HepG2 (cell line): ENCODE results near the gene RHBDD3. TPM values are rescaled to one million over a fixed set of nuclear protein-coding genes. Genes with fewer than 3 reads are reported as not detected.

ENCODE experiments used
- ARHGAP35 ChIP-seq: sonication (generic); formaldehyde crosslinking; IDR thresholded peaks from 2 replicates; pipeline ENCODE4 v1.9.0; 2022; ENCODE audit warnings: mild to moderate bottlenecking, inconsistent platforms, moderate library complexity, missing genetic modification reagents, borderline replicate concordance
- ATF7 ChIP-seq, 2 experiments: fragments of 450-650 bp in 1 of 2; sonication (generic) in 1 of 2; formaldehyde crosslinking in 1 of 2; IDR thresholded peaks; 2 replicates each; pipeline versions ENCODE4 v1.4.0 to v1.6.1; 2016 to 2020; ENCODE audit warnings: antibody characterized with exemption in 1 of 2, mild to moderate bottlenecking in 1 of 2, missing genetic modification reagents in 1 of 2
- CBX5 ChIP-seq: sonication (generic); formaldehyde crosslinking; IDR thresholded peaks from 2 replicates; pipeline ENCODE4 v1.4.0; 2020; ENCODE audit warnings: missing genetic modification reagents, borderline replicate concordance
- EEA1 ChIP-seq: sonication (generic); formaldehyde crosslinking; IDR thresholded peaks from 2 replicates; pipeline ENCODE4 v1.5.1; 2020; ENCODE audit warnings: mild to moderate bottlenecking, missing genetic modification reagents, borderline replicate concordance
- FIP1L1 ChIP-seq: fragments of 200-400 bp; formaldehyde crosslinking; IDR thresholded peaks from 2 replicates; pipeline ENCODE4 v1.6.1; 2018; ENCODE audit warnings: low read depth, mild to moderate bottlenecking, low read length, moderate library complexity, borderline replicate concordance; ENCODE audit not compliant: insufficient read depth
- GMEB2 ChIP-seq: IDR thresholded peaks from 2 replicates; pipeline ENCODE4 v1.6.1; 2016; ENCODE audit warnings: missing biosample characterization, missing genetic modification reagents, low read depth
- GTF2F1 ChIP-seq: fragments of 150-350 bp; IDR thresholded peaks from 2 replicates; pipeline ENCODE4 v1.6.1; 2014; ENCODE audit warnings: low read length
- HNRNPL ChIP-seq: fragments of 200-400 bp; formaldehyde crosslinking; IDR thresholded peaks from 2 replicates; pipeline ENCODE4 v1.6.1; 2017; ENCODE audit warnings: mild to moderate bottlenecking, low read depth, low read length
- KDM2A ChIP-seq: sonication (generic); formaldehyde crosslinking; IDR thresholded peaks from 2 replicates; pipeline ENCODE4 v1.4.0; 2020; ENCODE audit warnings: low read depth, missing genetic modification reagents, borderline replicate concordance
- KLF13 ChIP-seq: sonication (generic); formaldehyde crosslinking; IDR thresholded peaks from 2 replicates; pipeline ENCODE4 v1.4.0; 2020; ENCODE audit warnings: mild to moderate bottlenecking, missing genetic modification reagents
- MBD4 ChIP-seq: IDR thresholded peaks from 2 replicates; pipeline ENCODE4 v1.6.1; 2012; ENCODE audit warnings: low read length, inconsistent platforms, borderline replicate concordance
- MXD1 ChIP-seq: sonication (generic); formaldehyde crosslinking; IDR thresholded peaks from 2 replicates; pipeline ENCODE4 v1.4.0; 2020; ENCODE audit warnings: mild to moderate bottlenecking, missing genetic modification reagents
- POLR2A ChIP-seq, 2 experiments: IDR thresholded peaks; 2 replicates each; pipeline ENCODE4 v1.6.1; 2011; ENCODE audit warnings: low read depth in 2 of 2, low read length in 2 of 2, mild to moderate bottlenecking in 1 of 2, moderate library complexity in 1 of 2; ENCODE audit not compliant: insufficient read depth in 1 of 2
- POLR2AphosphoS2 ChIP-seq: IDR thresholded peaks from 2 replicates; pipeline ENCODE4 v1.6.1; 2011; ENCODE audit warnings: low read depth, low read length, improper control_type of control experiment
- RBFOX2 ChIP-seq: fragments of 200-400 bp; formaldehyde crosslinking; IDR thresholded peaks from 2 replicates; pipeline ENCODE4 v1.6.1; 2017; ENCODE audit warnings: low read depth, mild to moderate bottlenecking, low read length
- RFX3 ChIP-seq: IDR thresholded peaks from 2 replicates; pipeline ENCODE4 v1.6.1; 2016; ENCODE audit warnings: missing biosample characterization, missing genetic modification reagents
- SMYD3 ChIP-seq: sonication (generic); formaldehyde crosslinking; IDR thresholded peaks from 2 replicates; pipeline ENCODE4 v1.8.1; 2023; ENCODE audit warnings: mild to moderate bottlenecking, missing genetic modification reagents
- SP140L ChIP-seq: sonication (generic); formaldehyde crosslinking; IDR thresholded peaks from 2 replicates; pipeline ENCODE4 v1.4.0; 2020; ENCODE audit warnings: missing genetic modification reagents, borderline replicate concordance
- ZNF235 ChIP-seq: sonication (generic); formaldehyde crosslinking; IDR thresholded peaks from 2 replicates; pipeline ENCODE4 v1.8.1; 2023; ENCODE audit warnings: mild to moderate bottlenecking, missing genetic modification reagents, borderline replicate concordance
- ZNF3 ChIP-seq: IDR thresholded peaks from 2 replicates; pipeline ENCODE4 v1.7.0; 2017; ENCODE audit warnings: inconsistent platforms
- ZNF343 ChIP-seq: sonication (generic); formaldehyde crosslinking; IDR thresholded peaks from 2 replicates; pipeline ENCODE4 v1.4.0; 2020; ENCODE audit warnings: mild to moderate bottlenecking, missing genetic modification reagents
- ZNF550 ChIP-seq: sonication (generic); formaldehyde crosslinking; IDR thresholded peaks from 2 replicates; pipeline ENCODE4 v1.4.0; 2020; ENCODE audit warnings: mild to moderate bottlenecking, missing genetic modification reagents, borderline replicate concordance
- ZNF567 ChIP-seq: sonication (generic); formaldehyde crosslinking; IDR thresholded peaks from 2 replicates; pipeline ENCODE4 v1.8.1; 2023; ENCODE audit warnings: mild to moderate bottlenecking, missing genetic modification reagents, borderline replicate concordance
- ZNF737 ChIP-seq: sonication (generic); formaldehyde crosslinking; IDR thresholded peaks from 2 replicates; pipeline ENCODE4 v1.5.0; 2020; ENCODE audit warnings: missing genetic modification reagents, mild to moderate bottlenecking, borderline replicate concordance
- ZNF816 ChIP-seq: sonication (generic); formaldehyde crosslinking; IDR thresholded peaks from 2 replicates; pipeline ENCODE4 v1.8.0; 2022; ENCODE audit warnings: missing genetic modification reagents, mild to moderate bottlenecking, borderline replicate concordance
- polyA plus RNA-seq, 8 experiments: library from polyadenylated mRNA; depleted of rRNA in 3 of 8; stranded (reverse) in 7 of 8; unstranded in 1 of 8; fragments of >200 nt; fragmentation: Illumina TruSeq in 4 of 8; extraction: Trizol in 4 of 8; gene quantifications; 2 replicates each; pipeline versions ENCODE4 v1.2.1 to v1.2.3, GENCODE V29; 2011 to 2016; ENCODE audit warnings: low read depth in 4 of 8, missing spikeins in 1 of 8, mixed read lengths in 1 of 8; ENCODE audit not compliant: insufficient read depth in 1 of 8
- total RNA-seq, 5 experiments: library from RNA; depleted of rRNA; stranded (reverse); fragments of >200 nt; fragmentation: Illumina TruSeq; extraction: Trizol; gene quantifications; 2 replicates each; pipeline ENCODE4 v1.2.3, GENCODE V29; 2016; ENCODE audit warnings: low read depth in 1 of 5
- TF ChIP-seq, protein P1 (sequence below): sonication (generic); formaldehyde crosslinking; IDR thresholded peaks from 2 replicates; pipeline ENCODE4 v1.5.0; 2020; ENCODE audit warnings: mild to moderate bottlenecking, missing genetic modification reagents
- TF ChIP-seq, protein P2 (sequence below): fragments of 450-650 bp; IDR thresholded peaks from 2 replicates; pipeline ENCODE4 v1.6.1; 2017
- TF ChIP-seq, protein P3 (sequence below): sonication (generic); formaldehyde crosslinking; IDR thresholded peaks from 2 replicates; pipeline ENCODE4 v1.4.0; 2020; ENCODE audit warnings: mild to moderate bottlenecking, missing genetic modification reagents

RHBDD3 gene
- total and polyA plus RNA-seq, 2 of the 13 experiments (the other 11 are each of a cell fraction or from before 2014, with no cell fraction given), result 12.1 to 26.7 TPM

DNA sequence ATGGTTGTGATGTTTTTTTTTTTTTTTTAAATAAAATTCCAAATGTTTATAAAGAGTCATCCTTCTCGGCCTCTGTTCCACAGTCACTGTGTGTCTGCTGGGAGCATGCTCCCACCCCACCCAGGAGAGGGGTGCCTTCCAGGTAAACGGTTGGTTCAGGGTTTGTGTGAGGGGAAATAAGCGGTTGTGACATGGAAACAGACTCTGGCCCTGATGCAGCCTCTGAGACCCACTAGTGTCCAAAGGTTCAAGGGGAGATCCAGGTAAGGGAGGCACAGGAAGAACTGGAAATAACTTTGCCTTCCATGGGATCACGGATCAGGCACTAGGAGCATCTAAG lies 32.7 kb upstream of the RHBDD3 start (continued):
- TF ChIP-seq, protein P1, sequence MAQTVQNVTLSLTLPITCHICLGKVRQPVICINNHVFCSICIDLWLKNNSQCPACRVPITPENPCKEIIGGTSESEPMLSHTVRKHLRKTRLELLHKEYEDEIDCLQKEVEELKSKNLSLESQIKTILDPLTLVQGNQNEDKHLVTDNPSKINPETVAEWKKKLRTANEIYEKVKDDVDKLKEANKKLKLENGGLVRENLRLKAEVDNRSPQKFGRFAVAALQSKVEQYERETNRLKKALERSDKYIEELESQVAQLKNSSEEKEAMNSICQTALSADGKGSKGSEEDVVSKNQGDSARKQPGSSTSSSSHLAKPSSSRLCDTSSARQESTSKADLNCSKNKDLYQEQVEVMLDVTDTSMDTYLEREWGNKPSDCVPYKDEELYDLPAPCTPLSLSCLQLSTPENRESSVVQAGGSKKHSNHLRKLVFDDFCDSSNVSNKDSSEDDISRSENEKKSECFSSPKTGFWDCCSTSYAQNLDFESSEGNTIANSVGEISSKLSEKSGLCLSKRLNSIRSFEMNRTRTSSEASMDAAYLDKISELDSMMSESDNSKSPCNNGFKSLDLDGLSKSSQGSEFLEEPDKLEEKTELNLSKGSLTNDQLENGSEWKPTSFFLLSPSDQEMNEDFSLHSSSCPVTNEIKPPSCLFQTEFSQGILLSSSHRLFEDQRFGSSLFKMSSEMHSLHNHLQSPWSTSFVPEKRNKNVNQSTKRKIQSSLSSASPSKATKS (CRISPR knock-in tag), result no peak
- TF ChIP-seq ZNF343 (CRISPR knock-in tag) (no peak), KDM2A (CRISPR knock-in tag) (no peak), SP140L (CRISPR knock-in tag) (no peak), FIP1L1 (no peak), GMEB2 (CRISPR knock-in tag) (no peak), CBX5 (CRISPR knock-in tag) (no peak), ZNF567 (CRISPR knock-in tag) (no peak), ZNF816 (CRISPR knock-in tag) (no peak), SMYD3 (CRISPR knock-in tag) (no peak), EEA1 (no peak), POLR2A (IDR thresholded peaks at IDR 0.05; ENCODE audit: insufficient read depth in 1 of 2, low read depth in 2 of 2, low read length in 2 of 2) (peak in 1 of 2 experiments; percentile 32; a peak in 1 of 4 replicates), MBD4 (no peak), RFX3 (CRISPR knock-in tag) (no peak), ZNF235 (CRISPR knock-in tag) (no peak), HNRNPL (no peak), ZNF550 (CRISPR knock-in tag) (no peak), ZNF3 (CRISPR knock-in tag) (no peak), ZNF737 (CRISPR knock-in tag) (no peak), GTF2F1 (no peak), KLF13 (no peak), RBFOX2 (0 out of 2 replicates have a peak, but pooled peaks have one; percentile 31), MXD1 (CRISPR knock-in tag) (no peak), ARHGAP35 (CRISPR knock-in tag) (no peak), POLR2AphosphoS2 (peak; percentile 92), ATF7 (IDR thresholded peaks at IDR 0.05) (no peak), ATF7 (CRISPR knock-in tag; IDR thresholded peaks at IDR 0.05) (no peak)
- TF ChIP-seq, protein P2, sequence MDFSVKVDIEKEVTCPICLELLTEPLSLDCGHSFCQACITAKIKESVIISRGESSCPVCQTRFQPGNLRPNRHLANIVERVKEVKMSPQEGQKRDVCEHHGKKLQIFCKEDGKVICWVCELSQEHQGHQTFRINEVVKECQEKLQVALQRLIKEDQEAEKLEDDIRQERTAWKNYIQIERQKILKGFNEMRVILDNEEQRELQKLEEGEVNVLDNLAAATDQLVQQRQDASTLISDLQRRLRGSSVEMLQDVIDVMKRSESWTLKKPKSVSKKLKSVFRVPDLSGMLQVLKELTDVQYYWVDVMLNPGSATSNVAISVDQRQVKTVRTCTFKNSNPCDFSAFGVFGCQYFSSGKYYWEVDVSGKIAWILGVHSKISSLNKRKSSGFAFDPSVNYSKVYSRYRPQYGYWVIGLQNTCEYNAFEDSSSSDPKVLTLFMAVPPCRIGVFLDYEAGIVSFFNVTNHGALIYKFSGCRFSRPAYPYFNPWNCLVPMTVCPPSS, result no peak
- TF ChIP-seq, protein P3, sequence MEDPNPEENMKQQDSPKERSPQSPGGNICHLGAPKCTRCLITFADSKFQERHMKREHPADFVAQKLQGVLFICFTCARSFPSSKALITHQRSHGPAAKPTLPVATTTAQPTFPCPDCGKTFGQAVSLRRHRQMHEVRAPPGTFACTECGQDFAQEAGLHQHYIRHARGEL (CRISPR knock-in tag), result no peak
